EH (cell line): ENCODE results near the gene GREB1L.
"Not testable (repeated sequence)": the region's sequence is repeated elsewhere in the genome, so short reads cannot be mapped to it uniquely, and the experiment has no call there.

Experiments used
- DNase-seq: peaks from one replicate; pipeline ENCODE4 v3.0.0-alpha.2; 2015; ENCODE audit warnings: low read depth

GREB1L gene

GRCh38 chr18:21264651-21265050 is 22.6 kb downstream of the GREB1L start:
- peak; percentile 49 for DNase-seq

GRCh38 chr18:21265971-21266673 is 24.1 kb downstream of the GREB1L start:
- no peak for DNase-seq

GRCh38 chr18:21267400-21267799 is 25.4 kb downstream of the GREB1L start:
- no peak for DNase-seq

GRCh38 chr18:21269349-21269748 is 27.3 kb downstream of the GREB1L start:
- no peak for DNase-seq

GRCh38 chr18:21270453-21270852 is 28.4 kb downstream of the GREB1L start:
- DNase-seq: peak; percentile 67

GRCh38 chr18:21272016-21272579 is 30.1 kb downstream of the GREB1L start:
- DNase-seq: peak; percentile 3

- no peak for DNase-seq
Observed at GRCh38 chr18:21273568-21273967, 31.5 kb downstream of the GREB1L start.

- DNase-seq: no peak
Observed at GRCh38 chr18:21275645-21276044, 33.6 kb downstream of the GREB1L start.

- no peak for DNase-seq
Observed at GRCh38 chr18:21277578-21277977, 35.5 kb downstream of the GREB1L start.

GRCh38 chr18:21278218-21278617 is 36.2 kb downstream of the GREB1L start:
- not testable (repeated sequence) for DNase-seq

- DNase-seq: no peak
Observed at GRCh38 chr18:21281603-21282002, 39.6 kb downstream of the GREB1L start.

GRCh38 chr18:21284540-21284939 is 42.5 kb downstream of the GREB1L start:
- no peak for DNase-seq

- no peak for DNase-seq
Observed at GRCh38 chr18:21289827-21290226, 47.8 kb downstream of the GREB1L start.

GRCh38 chr18:21291106-21291505 is 49.1 kb downstream of the GREB1L start:
- DNase-seq: no peak

GRCh38 chr18:21293479-21293878 is 51.4 kb downstream of the GREB1L start:
- no peak for DNase-seq

- DNase-seq: no peak
Observed at GRCh38 chr18:21295101-21295500, 53.1 kb downstream of the GREB1L start.

- DNase-seq: no peak
Observed at GRCh38 chr18:21296045-21296444, 54.0 kb downstream of the GREB1L start.

- DNase-seq: peak; percentile 34
Observed at GRCh38 chr18:21298351-21298750, 56.3 kb downstream of the GREB1L start.

- DNase-seq: no peak
Observed at GRCh38 chr18:21300035-21300907, 58.2 kb downstream of the GREB1L start.

GRCh38 chr18:21300908-21301200 is 58.8 kb downstream of the GREB1L start:
- DNase-seq: no peak

GRCh38 chr18:21303445-21303844 is 61.4 kb downstream of the GREB1L start:
- DNase-seq: no peak

GRCh38 chr18:21303895-21304294 is 61.9 kb downstream of the GREB1L start:
- DNase-seq: peak; percentile 35

- DNase-seq: no peak
Observed at GRCh38 chr18:21305621-21306020, 63.6 kb downstream of the GREB1L start.
